Activated naive CD4-positive, alpha-beta T cell treated with anti-CD3 and anti-CD28 coated beads, Interleukin-2, amount 50 U/mL, for 24 hours (primary cell): ENCODE measurements around the gene SULT2B1.
A peak's percentile ranks its signal among the peaks of the same experiment; 100 is the strongest.

Source experiments
- H3K27ac Mint-ChIP-seq: one replicate; pipeline ENCODE4 v1.8.0; 2021; ENCODE audit warnings: mild to moderate bottlenecking, mixed read lengths
- H3K27me3 Mint-ChIP-seq: one replicate; pipeline ENCODE4 v1.8.0; 2021; ENCODE audit warnings: mixed read lengths
- H3K36me3 Mint-ChIP-seq: one replicate; pipeline ENCODE4 v1.8.0; 2021; ENCODE audit warnings: mixed read lengths
- H3K4me1 Mint-ChIP-seq: one replicate; pipeline ENCODE4 v1.8.0; 2021; ENCODE audit warnings: mixed read lengths
- H3K4me3 Mint-ChIP-seq: one replicate; pipeline ENCODE4 v1.8.0; 2021; ENCODE audit warnings: mild to moderate bottlenecking, mixed read lengths
- H3K9me3 Mint-ChIP-seq: one replicate; pipeline ENCODE4 v1.8.0; 2021; ENCODE audit warnings: mixed read lengths

The SULT2B1 gene

DNA sequence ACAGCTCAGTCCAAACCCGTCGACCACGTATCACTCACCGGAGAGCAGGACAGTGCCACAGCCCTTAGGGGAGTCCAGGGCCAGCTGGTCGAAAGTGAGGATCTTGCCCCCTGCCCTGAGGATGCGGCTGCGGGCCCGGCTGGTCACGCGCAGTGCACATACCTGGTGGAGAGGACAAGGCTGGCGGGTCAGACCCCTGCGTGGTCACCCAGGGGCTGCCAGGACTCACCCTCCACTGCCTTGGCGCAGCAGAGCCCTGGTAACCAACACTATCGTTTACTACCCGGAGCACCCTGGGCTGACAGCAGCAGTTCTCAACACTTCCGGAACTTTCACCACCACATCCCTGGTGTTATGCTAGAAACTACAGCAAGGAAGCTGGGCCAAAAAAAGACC lies 64.1 kb downstream of the SULT2B1 start:
- Mint-ChIP-seq H3K9me3 (no peaks in the 10 kb centered on the region), H3K27me3 (no peaks in the 10 kb centered on the region), H3K4me1 (peaks cover 28% of the 10 kb centered on the region), H3K4me3 (peak overlapping the region; percentile 96), H3K36me3 (peaks cover 28% of the 10 kb centered on the region), H3K27ac (peak overlapping the region; percentile 79)

DNA sequence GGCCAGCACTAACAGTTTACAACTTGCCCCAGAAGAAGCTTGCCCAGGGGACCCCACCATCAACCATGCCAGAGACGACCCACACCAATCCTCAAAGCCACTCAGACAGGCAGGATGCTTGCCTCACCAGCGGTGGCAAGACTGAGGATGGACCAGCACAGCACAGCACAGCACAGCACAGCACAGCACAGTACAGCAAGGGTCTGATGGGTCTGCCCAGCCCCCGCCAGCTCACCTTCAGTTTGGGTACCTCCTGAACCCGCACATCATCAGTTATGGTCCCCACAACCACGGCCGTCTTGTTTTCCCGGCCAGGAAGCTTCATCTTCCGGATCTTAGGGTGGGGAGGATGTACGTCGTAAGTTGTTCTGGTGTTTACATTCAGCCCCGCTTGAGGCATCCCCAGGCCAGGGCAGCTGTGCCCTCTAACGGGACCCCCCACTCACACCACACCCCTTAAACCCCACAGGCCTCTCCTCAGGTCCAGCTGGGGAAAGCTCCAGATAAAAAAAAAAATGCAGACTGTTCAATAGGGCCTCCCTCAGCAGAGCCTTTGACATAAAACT lies 64.6 kb downstream of the SULT2B1 start:
- peak overlapping the region; percentile 96 for H3K4me3 Mint-ChIP-seq
- H3K36me3 Mint-ChIP-seq: peaks cover 30% of the 10 kb centered on the region

DNA sequence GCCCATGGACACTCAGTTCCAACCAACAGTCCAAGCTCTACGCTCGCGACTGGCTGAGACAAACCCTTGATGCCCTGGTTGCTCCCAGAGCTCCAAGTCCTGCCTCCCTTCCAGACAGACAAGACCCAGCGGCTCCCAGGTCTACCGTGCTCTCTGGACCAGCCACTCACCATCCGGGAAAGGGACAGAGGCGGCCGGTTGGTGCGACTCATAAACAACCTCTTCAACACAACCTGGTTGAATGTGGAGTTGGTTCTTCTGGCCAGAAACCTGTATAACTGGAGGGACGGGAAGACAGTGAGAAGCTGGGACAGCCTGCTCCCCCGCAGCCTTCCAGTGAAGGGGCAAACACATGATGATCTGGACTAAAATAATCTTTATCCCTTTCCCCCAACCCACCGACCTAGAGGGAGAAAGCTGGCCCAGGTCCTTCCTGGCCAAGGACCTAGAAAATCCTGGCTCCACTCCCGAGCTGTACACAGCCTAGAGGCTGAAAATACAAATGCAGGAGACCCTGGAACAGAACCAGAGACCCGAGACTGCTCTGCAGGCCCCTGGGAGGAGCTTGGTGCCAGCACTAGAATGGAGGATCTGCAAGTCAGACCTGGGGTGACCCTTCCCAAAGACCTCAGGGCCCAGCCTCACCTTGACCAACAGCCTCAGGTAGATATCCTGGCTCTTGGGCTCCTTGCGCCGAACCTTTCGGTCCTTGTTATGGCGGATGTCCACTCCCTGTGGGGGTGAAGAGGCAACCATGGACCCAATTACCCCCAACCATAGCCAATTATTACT lies 65.4 kb downstream of the SULT2B1 start:
- Mint-ChIP-seq H3K4me1 (peaks cover 35% of the 10 kb centered on the region), H3K27ac (peak overlapping the region; percentile 99), H3K4me3 (peak overlapping the region; percentile 96), H3K9me3 (no peaks in the 10 kb centered on the region), H3K27me3 (no peaks in the 10 kb centered on the region), H3K36me3 (peaks cover 32% of the 10 kb centered on the region)

More for the DNA sequence above, 64.6 kb downstream of the SULT2B1 start:
- no peaks in the 10 kb centered on the region for H3K27me3 Mint-ChIP-seq
- H3K27ac Mint-ChIP-seq: peak overlapping the region; percentile 79
- peaks cover 31% of the 10 kb centered on the region for H3K4me1 Mint-ChIP-seq
- H3K9me3 Mint-ChIP-seq: no peaks in the 10 kb centered on the region

DNA sequence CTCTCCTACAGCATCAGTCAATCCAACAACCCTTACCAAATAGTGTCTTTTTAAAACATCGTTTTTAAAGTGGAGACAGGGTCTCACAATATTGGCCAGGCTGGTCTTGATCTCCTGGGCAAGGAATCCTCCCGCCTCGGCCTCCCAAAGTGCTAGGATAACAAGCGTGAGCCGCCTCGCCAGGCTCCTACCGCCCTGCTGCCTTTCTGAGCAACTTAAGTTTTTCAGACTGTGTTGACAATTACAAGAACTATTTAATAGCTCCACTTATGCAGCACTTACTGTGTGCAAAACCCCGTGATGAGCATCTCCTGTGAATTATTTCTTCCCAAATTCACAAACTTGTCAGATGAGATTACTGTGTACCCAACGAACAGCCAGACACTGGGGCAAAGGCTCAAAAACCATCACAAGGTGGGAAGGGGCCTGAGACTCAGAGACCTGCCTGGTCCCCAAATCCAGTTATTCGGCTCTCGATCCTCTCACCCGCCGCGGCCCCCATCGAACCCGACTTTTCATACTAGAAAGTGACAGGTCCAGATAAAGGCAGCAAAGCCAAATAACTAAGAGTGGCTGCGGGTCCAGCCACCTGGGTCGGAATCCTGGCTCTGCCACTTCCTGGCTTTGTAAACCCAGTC lies 66.4 kb downstream of the SULT2B1 start:
- Mint-ChIP-seq H3K27me3 (no peaks in the 10 kb centered on the region), H3K27ac (peak overlapping the region; percentile 99), H3K4me3 (peak overlapping the region; percentile 96), H3K36me3 (peaks cover 35% of the 10 kb centered on the region), H3K9me3 (no peaks in the 10 kb centered on the region), H3K4me1 (peaks cover 42% of the 10 kb centered on the region)

DNA sequence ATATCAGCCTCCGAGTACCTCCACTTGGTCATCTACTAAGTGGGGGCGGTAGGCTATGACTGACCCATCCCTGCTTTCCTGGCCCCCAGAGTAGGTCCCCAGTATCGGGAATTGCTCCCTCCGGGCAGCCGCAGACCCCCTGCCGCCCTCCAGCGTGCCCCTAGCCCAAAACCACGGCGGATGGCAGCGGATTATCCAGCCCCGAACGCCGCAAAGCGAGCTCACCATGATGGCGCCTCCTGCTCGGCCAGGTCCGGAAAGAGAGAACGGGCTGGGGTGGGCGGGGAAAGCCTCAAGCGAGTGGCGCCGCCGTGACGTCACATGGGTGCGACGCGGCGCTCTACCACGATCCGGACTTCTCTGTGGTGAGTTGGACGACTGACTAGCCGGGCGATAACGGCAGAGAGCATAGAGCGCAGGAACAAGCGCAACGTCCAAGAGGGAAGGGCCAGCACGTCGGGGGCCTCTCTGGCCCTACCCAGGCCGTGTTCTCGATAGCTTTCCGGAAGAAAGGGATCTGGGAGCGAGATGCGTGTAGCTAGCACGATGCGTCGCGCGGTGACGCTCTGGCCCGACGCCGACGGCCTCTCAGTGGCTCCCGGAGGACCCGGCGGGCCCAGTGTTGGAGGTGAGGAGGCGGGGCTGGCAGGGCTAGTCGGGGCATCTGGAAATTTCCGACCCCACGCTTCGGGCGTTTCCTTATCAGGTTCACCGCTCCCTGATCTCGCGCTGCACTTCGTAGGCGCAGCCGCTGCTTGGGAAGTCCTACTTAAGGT lies 67.1 kb downstream of the SULT2B1 start, which contains the start of the genes RPL18 and SPHK2:
Gene RPL18, minus strand, starts transcription at position 263 of the 776 bp plus-strand sequence. Its CDS starts 35 bp downstream, at position 228.
Gene SPHK2, plus strand, starts transcription at position 591 of the 776 bp plus-strand sequence. CDS start 1,009 bp downstream, outside the sequence.
- Mint-ChIP-seq H3K27me3 (no peaks in the 10 kb centered on the region), H3K27ac (peak within 1 kb of the TSS; percentile 99), H3K36me3 (peaks cover 40% of the 10 kb centered on the region), H3K9me3 (no peaks in the 10 kb centered on the region), H3K4me1 (peaks cover 45% of the 10 kb centered on the region), H3K4me3 (peak within 1 kb of the TSS; percentile 96)

DNA sequence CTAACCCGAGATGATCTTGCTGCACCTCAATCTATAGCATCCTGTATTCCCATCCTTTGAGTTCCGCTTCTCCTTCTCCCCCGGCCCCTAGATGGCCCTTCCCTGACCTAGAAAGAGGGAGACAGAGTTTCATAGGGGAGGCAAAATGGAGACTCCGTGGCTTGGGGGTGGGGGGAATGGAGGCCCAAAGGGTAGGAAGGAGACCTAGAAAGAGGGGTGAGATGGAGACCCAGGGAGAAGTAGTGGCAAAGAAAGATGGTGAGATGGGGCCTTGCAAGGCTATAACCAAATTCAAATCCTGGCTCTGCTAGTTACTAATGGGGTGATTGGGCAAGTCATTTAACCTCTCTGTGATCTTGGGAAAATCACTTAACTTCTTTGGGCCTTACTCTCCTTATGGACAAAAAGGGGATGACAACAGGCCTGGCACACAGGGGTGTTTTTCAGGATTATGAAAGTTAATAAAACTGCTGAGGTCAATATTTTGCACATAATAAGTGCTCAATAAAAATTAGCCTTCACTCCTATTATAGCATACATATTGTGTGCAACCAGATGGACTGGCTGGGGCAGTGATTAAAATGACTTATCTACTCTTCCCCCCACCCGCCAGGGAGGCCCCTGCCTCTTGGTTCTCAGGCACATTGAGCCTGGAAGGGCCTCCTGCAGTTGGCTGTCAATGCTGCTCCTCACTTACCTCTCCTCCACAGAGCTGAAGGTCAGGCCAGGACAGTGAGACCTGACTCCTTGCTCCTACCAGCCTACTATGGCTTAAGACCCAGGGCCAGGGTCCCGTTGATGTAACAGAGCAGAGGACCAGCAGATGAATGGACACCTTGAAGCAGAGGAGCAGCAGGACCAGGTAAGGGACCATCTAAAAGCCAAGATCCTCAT lies 68.0 kb downstream of the SULT2B1 start:
- H3K9me3 Mint-ChIP-seq: no peaks in the 10 kb centered on the region
- peaks cover 40% of the 10 kb centered on the region for H3K36me3 Mint-ChIP-seq
- peak overlapping the region; percentile 96 for H3K4me3 Mint-ChIP-seq
- peaks cover 50% of the 10 kb centered on the region for H3K4me1 Mint-ChIP-seq
- H3K27me3 Mint-ChIP-seq: no peaks in the 10 kb centered on the region
- H3K27ac Mint-ChIP-seq: peak overlapping the region; percentile 99

DNA sequence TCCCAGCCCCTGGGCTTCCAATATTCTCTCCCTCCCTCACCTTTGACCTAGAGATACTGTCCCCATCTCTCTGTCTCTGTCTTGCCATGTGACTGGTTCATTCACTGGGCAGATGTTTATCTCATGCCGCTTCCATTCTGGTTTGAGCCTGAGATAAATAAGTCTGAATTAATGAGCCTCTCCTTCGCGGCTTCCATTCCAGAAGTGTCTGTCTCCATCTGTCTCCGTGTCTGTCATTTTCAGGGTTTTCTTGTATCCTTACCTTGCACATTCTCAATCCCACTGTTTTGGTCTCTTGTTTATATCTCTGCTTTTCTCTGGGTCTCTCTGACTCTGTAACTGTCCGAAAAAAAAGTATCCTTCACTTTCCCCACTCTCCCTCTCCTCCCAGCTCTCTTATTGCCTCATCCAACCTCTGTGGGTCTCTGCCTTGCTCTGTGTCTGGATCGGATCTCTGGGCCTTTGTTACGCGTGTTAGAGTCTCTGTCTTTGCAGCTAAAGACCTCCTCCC lies 71.6 kb downstream of the SULT2B1 start:
- Mint-ChIP-seq H3K36me3 (peaks cover 19% of the 10 kb centered on the region), H3K27me3 (no peaks in the 10 kb centered on the region), H3K4me3 (peak overlapping the region; percentile 89), H3K27ac (peak overlapping the region; percentile 99), H3K9me3 (no peaks in the 10 kb centered on the region), H3K4me1 (peaks cover 48% of the 10 kb centered on the region)

DNA sequence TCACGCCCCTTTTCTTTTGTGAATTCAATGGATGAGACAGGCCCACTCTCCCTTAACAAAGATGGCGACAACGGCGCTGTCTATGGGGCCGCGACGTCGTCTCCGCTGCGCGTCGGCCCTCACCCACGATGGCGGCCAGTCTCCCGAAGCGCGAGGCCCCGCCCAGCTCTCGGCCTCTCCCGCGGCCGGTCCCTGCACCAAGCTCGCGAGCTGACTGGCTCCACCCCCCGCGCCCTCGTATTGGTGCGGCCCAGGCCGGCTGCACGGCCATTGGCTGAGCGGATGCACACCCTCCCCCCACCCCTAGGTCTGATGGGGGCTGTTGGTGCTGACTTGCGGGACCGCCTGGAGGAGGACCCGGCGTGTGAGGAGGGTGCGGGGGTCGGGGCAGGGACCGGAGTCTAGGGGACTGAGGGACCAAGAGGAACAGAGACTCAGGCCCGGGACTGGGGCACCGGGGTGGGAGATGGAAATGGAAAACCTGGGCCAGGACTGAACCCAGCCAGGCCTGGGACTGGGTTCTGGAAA lies 72.2 kb downstream of the SULT2B1 start:
- peaks cover 48% of the 10 kb centered on the region for H3K4me1 Mint-ChIP-seq
- peaks cover 19% of the 10 kb centered on the region for H3K36me3 Mint-ChIP-seq
- no peaks in the 10 kb centered on the region for H3K9me3 Mint-ChIP-seq
- no peaks in the 10 kb centered on the region for H3K27me3 Mint-ChIP-seq
- peak overlapping the region; percentile 99 for H3K27ac Mint-ChIP-seq
- H3K4me3 Mint-ChIP-seq: peak overlapping the region; percentile 89

DNA sequence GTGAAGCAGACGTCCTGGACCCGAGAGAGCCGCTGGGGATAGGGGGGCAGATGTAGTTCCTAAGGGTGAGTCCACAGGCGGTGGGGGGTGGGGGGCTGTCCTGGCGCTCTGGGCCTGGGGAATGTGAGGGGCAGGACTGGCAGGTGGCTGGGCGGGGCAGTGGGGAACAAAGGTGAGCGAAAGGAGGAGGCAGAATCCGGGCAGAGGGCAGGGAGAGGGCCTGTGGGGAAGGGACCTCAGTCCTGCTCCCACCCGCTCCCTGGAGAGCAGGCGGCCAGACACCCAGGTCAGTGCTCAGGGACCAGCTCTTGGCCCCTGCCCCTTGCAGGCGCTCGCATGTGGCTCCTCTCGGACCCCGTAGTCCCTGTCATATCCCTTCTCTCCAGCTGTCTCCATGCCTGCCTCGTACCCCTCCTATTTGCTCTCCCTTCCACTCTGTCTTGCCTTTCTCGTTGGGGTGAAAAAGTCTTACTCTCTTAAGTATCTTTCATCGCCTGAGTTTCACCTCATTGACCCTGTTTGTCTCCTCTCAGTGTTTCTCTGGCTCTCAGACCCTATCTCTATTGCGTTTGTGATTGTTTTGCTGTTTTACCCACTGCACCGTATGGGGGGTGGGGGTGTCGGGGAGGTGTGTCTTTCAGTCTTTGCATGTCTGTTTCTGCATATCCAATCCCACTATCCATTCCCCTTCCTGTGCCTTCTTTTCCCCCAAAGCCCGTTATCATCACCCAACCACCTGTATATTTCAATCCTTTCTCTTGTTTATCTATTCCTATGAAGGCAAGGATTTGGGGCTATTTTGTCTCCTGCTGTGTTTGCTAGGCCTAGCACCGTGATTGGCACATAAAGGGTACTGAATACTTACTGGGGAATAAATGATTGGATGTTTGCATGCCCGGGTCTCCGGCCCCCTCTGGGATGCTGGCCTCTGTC lies 73.1 kb downstream of the SULT2B1 start:
- Mint-ChIP-seq H3K9me3 (no peaks in the 10 kb centered on the region), H3K27me3 (no peaks in the 10 kb centered on the region), H3K4me1 (peaks cover 41% of the 10 kb centered on the region), H3K4me3 (peak overlapping the region; percentile 61), H3K36me3 (peaks cover 16% of the 10 kb centered on the region), H3K27ac (peak overlapping the region; percentile 46)

DNA sequence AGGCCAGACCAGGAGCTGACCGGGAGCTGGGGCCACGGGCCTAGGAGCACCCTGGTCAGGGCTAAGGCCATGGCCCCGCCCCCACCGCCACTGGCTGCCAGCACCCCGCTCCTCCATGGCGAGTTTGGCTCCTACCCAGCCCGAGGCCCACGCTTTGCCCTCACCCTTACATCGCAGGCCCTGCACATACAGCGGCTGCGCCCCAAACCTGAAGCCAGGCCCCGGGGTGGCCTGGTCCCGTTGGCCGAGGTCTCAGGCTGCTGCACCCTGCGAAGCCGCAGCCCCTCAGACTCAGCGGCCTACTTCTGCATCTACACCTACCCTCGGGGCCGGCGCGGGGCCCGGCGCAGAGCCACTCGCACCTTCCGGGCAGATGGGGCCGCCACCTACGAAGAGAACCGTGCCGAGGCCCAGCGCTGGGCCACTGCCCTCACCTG lies 73.9 kb downstream of the SULT2B1 start:
- peaks cover 38% of the 10 kb centered on the region for H3K4me1 Mint-ChIP-seq
- no peaks in the 10 kb centered on the region for H3K27me3 Mint-ChIP-seq
- no peak overlapping the region for H3K27ac Mint-ChIP-seq
- H3K4me3 Mint-ChIP-seq: no peak overlapping the region
- H3K9me3 Mint-ChIP-seq: no peaks in the 10 kb centered on the region
- H3K36me3 Mint-ChIP-seq: peaks cover 16% of the 10 kb centered on the region

DNA sequence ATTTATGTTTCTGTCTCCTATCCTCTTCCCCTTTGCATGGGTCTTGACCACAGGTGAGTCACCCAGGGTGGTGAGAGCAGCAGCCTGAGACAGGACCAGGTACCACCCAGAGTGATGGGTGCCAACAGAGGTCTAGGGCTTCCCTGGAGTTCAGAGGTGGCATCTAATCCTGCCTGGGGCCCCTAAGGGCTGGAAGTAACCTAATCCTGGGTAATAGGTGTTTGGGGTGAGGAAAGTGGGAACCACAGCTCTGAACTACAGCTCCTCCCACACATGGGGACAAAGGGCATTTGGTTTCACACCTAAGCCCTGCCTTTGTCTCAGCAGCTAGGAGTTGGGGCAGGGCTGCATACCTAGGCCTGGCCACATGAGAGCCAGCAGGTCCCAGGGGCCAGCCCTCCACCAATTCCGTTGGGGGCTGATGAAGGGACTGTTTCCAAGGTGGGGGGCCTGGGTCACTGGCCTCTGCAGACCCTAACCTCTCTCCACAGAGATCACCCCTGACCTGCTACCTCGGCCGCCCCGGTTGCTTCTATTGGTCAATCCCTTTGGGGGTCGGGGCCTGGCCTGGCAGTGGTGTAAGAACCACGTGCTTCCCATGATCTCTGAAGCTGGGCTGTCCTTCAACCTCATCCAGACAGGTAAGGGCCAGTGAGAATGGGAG lies 75.4 kb downstream of the SULT2B1 start:
- no peak overlapping the region for H3K27ac Mint-ChIP-seq
- no peaks in the 10 kb centered on the region for H3K27me3 Mint-ChIP-seq
- H3K9me3 Mint-ChIP-seq: no peaks in the 10 kb centered on the region
- H3K4me3 Mint-ChIP-seq: no peak overlapping the region
- H3K4me1 Mint-ChIP-seq: peaks cover 35% of the 10 kb centered on the region
- peaks cover 12% of the 10 kb centered on the region for H3K36me3 Mint-ChIP-seq

DNA sequence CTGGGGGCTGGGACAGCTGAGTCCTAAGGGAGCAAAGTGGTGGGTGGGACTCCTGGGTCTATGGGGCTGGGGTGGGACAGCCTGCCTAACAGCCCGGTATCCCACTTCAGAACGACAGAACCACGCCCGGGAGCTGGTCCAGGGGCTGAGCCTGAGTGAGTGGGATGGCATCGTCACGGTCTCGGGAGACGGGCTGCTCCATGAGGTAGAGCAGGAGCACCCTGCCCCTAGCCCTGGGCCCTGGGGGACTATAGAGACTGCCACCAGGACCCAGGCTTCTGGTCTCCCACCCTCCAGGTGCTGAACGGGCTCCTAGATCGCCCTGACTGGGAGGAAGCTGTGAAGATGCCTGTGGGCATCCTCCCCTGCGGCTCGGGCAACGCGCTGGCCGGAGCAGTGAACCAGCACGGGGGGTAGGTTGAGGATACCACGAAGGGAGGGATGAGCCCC lies 75.9 kb downstream of the SULT2B1 start:
- no peak overlapping the region for H3K27ac Mint-ChIP-seq
- no peaks in the 10 kb centered on the region for H3K9me3 Mint-ChIP-seq
- no peaks in the 10 kb centered on the region for H3K27me3 Mint-ChIP-seq
- H3K4me1 Mint-ChIP-seq: peaks cover 36% of the 10 kb centered on the region
- H3K36me3 Mint-ChIP-seq: peaks cover 10% of the 10 kb centered on the region
- H3K4me3 Mint-ChIP-seq: no peak overlapping the region
